A673 (cell line): ENCODE data around the gene RHOV. TPM values are rescaled to one million over a fixed set of nuclear protein-coding genes. Genes with fewer than 3 reads are reported as not detected.

ENCODE experiments used
- BruUV-seq: library from RNA; stranded (reverse); fragments of 400-500 nt; replicated peaks from 2 replicates; lab custom pipeline; 2021; lab: Mats Ljungman, UMichigan
- CTCF ChIA-PET: fragments of 300-600 bp; sonication (Branson Sonifier 250); formaldehyde crosslinking; loops from one replicate; lab custom pipeline; 2022; ENCODE audit warnings: antibody characterized with exemption; lab: Charles Lee
- POLR2A ChIA-PET: fragments of 300-600 bp; sonication (Branson Sonifier 250); formaldehyde crosslinking; loops from one replicate; lab custom pipeline; 2022; ENCODE audit warnings: antibody characterized with exemption; ENCODE audit not compliant: low non-redundant PET; lab: Charles Lee
- DNase-seq: peaks from one replicate; pipeline ENCODE4 v3.0.0-alpha.2; 2015; ENCODE audit warnings: low spot score
- H3K27ac ChIP-seq: fragments of 200-600 bp; sonication (generic); 2 replicates; pipeline ENCODE4 v1.5.1; 2016; ENCODE audit warnings: mixed run types, low read depth, mild to moderate bottlenecking, mixed read lengths, antibody characterized with exemption, low read length; ENCODE audit not compliant: poor library complexity, severe bottlenecking
- H3K27me3 ChIP-seq: fragments of 200-600 bp; sonication (generic); replicated peaks from 2 replicates; pipeline ENCODE4 v1.6.1; 2017; ENCODE audit warnings: mixed run types, low read depth, mild to moderate bottlenecking, mixed read lengths, antibody characterized with exemption, low read length; ENCODE audit not compliant: insufficient read depth, poor library complexity
- H3K36me3 ChIP-seq: fragments of 200-600 bp; sonication (generic); 2 replicates; pipeline ENCODE4 v1.6.1; 2016; ENCODE audit warnings: mixed run types, mild to moderate bottlenecking, mixed read lengths, antibody characterized with exemption, low read length; ENCODE audit not compliant: insufficient read depth, poor library complexity, severe bottlenecking
- H3K4me1 ChIP-seq: fragments of 200-600 bp; sonication (generic); 2 replicates; pipeline ENCODE4 v1.6.1; 2017; ENCODE audit warnings: mixed run types, mild to moderate bottlenecking, mixed read lengths, antibody characterized with exemption, low read length; ENCODE audit not compliant: insufficient read depth, poor library complexity, severe bottlenecking
- H3K4me3 ChIP-seq: fragments of 200-600 bp; sonication (generic); 2 replicates; pipeline ENCODE4 v1.5.1; 2016; ENCODE audit warnings: low read depth, mixed run types, mild to moderate bottlenecking, mixed read lengths, low read length; ENCODE audit not compliant: poor library complexity, severe bottlenecking
- H3K9me3 ChIP-seq: fragments of 200-600 bp; sonication (generic); 2 replicates; pipeline ENCODE4 v1.6.1; 2016; ENCODE audit warnings: mixed run types, low read depth, mild to moderate bottlenecking, mixed read lengths, antibody characterized with exemption, low read length; ENCODE audit not compliant: poor library complexity, severe bottlenecking
- EZH2 ChIP-seq: fragments of 200-600 bp; sonication (generic); IDR thresholded peaks from 2 replicates; pipeline ENCODE4 v1.6.1; 2017; ENCODE audit warnings: borderline replicate concordance, low read depth, mild to moderate bottlenecking, mixed read lengths, antibody characterized with exemption, low read length; ENCODE audit not compliant: poor library complexity, severe bottlenecking
- intact Hi-C: fragments of 100-400 bp; cut with micrococcal nuclease; formaldehyde crosslinking; loops from one replicate; pipeline ENCODE4 v1.10.0; 2022; ENCODE audit not compliant: unreplicated experiment
- total RNA-seq: library from RNA; stranded (reverse); gene quantifications from 2 replicates; pipeline ENCODE4 v1.2.3, GENCODE V29; 2021
- TF ChIP-seq, protein P1 (sequence below): fragments of 300-800, 200-600 bp; sonication (generic); conservative IDR thresholded peaks from 2 replicates; pipeline ENCODE4 v1.5.1; 2017; ENCODE audit warnings: low read depth, mild to moderate bottlenecking, antibody characterized with exemption, low read length, moderate library complexity, mixed read lengths

The RHOV gene
- total RNA-seq, 1 experiment from 2014 or later, result 1.6 TPM

DNA sequence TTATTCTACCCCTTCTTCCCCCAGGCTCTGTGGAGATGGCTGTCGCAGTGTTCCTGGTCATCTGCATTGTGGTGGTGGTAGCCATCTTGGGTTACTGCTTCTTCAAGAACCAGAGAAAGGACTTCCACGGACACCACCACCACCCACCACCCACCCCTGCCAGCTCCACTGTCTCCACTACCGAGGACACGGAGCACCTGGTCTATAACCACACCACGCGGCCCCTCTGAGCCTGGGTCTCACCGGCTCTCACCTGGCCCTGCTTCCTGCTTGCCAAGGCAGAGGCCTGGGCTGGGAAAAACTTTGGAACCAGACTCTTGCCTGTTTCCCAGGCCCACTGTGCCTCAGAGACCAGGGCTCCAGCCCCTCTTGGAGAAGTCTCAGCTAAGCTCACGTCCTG lies 17.3 kb downstream of the RHOV start:
- TF ChIP-seq EZH2, result no peak
- TF ChIP-seq, protein P1, sequence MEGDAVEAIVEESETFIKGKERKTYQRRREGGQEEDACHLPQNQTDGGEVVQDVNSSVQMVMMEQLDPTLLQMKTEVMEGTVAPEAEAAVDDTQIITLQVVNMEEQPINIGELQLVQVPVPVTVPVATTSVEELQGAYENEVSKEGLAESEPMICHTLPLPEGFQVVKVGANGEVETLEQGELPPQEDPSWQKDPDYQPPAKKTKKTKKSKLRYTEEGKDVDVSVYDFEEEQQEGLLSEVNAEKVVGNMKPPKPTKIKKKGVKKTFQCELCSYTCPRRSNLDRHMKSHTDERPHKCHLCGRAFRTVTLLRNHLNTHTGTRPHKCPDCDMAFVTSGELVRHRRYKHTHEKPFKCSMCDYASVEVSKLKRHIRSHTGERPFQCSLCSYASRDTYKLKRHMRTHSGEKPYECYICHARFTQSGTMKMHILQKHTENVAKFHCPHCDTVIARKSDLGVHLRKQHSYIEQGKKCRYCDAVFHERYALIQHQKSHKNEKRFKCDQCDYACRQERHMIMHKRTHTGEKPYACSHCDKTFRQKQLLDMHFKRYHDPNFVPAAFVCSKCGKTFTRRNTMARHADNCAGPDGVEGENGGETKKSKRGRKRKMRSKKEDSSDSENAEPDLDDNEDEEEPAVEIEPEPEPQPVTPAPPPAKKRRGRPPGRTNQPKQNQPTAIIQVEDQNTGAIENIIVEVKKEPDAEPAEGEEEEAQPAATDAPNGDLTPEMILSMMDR, result no peak
- BruUV-seq, result no TSS peak
- DNase-seq, result no peak
- H3K9me3 ChIP-seq, result no peaks in the 10 kb centered on the region
- intact Hi-C loops, result no loop called here
- H3K27ac ChIP-seq, result no peak overlapping the region
- H3K27me3 ChIP-seq, result no peaks in the 10 kb centered on the region
- ChIA-PET CTCF (interaction anchor here (0.6 to 3.2 kb wide), 4 partner anchors 15 to 39 kb away, joined by 6 to 103 read pairs (median 24); partner anchors contain the start of gene VPS18), POLR2A (no interaction called here)
- H3K4me3 ChIP-seq, result no peak overlapping the region
- no peaks in the 10 kb centered on the region for H3K36me3 ChIP-seq
- H3K4me1 ChIP-seq, result peaks cover 18% of the 10 kb centered on the region

DNA sequence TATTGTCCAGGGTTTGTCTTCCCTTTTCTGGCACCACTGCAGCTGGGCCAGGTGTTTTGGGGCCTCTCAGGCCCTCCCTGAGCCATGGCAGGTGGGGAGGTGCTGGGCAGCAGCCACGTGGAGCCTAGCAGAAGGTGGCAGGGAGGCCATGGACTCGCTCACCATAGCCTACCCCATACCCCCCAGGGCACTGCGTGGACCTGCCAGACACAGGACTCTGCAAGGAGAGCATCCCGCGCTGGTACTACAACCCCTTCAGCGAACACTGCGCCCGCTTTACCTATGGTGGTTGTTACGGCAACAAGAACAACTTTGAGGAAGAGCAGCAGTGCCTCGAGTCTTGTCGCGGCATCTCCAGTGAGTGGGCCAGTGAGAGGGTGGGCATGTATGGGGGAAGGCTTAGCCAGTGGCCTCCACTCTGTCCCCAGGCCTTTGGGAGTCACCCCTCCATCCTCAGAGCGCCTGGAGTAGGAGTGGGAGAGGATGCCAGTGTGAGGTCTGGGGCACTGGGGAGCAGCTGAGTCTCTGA lies 18.3 kb downstream of the RHOV start:
- DNase-seq, result no peak
- no TSS peak for BruUV-seq
- H3K27ac ChIP-seq, result no peak overlapping the region
- intact Hi-C loops, result no loop called here
- H3K4me1 ChIP-seq, result peaks cover 18% of the 10 kb centered on the region
- H3K36me3 ChIP-seq, result no peaks in the 10 kb centered on the region
- ChIA-PET CTCF (interaction anchor here (1.8 kb wide), 1 partner anchor 38 kb away, joined by 4 read pairs; the partner anchor contains the start of gene VPS18), POLR2A (no interaction called here)
- no peak for TF ChIP-seq EZH2
- TF ChIP-seq, protein P1, result no peak
- no peaks in the 10 kb centered on the region for H3K9me3 ChIP-seq
- H3K4me3 ChIP-seq, result no peak overlapping the region
- no peaks in the 10 kb centered on the region for H3K27me3 ChIP-seq

DNA sequence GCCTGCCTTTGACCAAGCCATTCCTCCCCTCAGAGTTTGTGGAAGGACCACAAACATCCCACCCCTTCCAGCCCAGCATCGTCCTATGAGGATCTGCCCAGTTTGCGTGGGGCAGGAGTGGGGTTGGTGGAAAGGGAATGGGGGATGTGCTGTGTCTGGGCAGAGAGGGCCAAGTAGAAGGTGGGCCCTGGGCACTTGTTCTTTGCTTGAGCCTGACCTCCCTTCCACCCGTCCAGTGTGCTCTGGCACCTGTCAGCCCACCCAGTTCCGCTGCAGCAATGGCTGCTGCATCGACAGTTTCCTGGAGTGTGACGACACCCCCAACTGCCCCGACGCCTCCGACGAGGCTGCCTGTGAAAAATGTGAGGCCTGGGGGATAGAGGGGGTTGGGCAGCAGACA lies 19.9 kb downstream of the RHOV start:
- Histone ChIP-seq H3K4me1 (peaks cover 18% of the 10 kb centered on the region), H3K4me3 (no peak overlapping the region), H3K27ac (no peak overlapping the region), H3K27me3 (no peaks in the 10 kb centered on the region), H3K9me3 (no peaks in the 10 kb centered on the region), H3K36me3 (no peaks in the 10 kb centered on the region)
- no TSS peak for BruUV-seq
- DNase-seq, result no peak
- intact Hi-C loops, result no loop called here
- ChIA-PET CTCF (no interaction called here), POLR2A (no interaction called here)
- TF ChIP-seq EZH2, result no peak
- TF ChIP-seq, protein P1, result no peak
